ENCODE data around the gene AACS.
A peak's percentile ranks its signal among the peaks of the same experiment; 100 is the strongest.
"Not testable (repeated sequence)": the region's sequence is repeated elsewhere in the genome, so short reads cannot be mapped to it uniquely, and the experiment has no call there.

Gene AACS

GRCh38 chr12:125057708-125058107 is 7.5 kb upstream of the AACS start:
- H3K9ac ChIP-seq (ENCODE audit: low read length), result peak overlapping the region; percentile 31
- H3K4me3 ChIP-seq (ENCODE audit: low read length), result no peak overlapping the region
- H3K27me3 ChIP-seq (replicated peaks; ENCODE audit: control insufficient read depth, insufficient read depth, low read length), result no peaks in the 10 kb centered on the region
- peaks cover 17% of the 10 kb centered on the region for H3K4me1 ChIP-seq (ENCODE audit: control insufficient read depth, insufficient read depth, low read length)
- H3K36me3 ChIP-seq (ENCODE audit: control insufficient read depth, insufficient read depth, low read length, severe bottlenecking), result no peaks in the 10 kb centered on the region
- H3K9me3 ChIP-seq (ENCODE audit: control insufficient read depth, low read length), result peaks cover 5% of the 10 kb centered on the region
- no peak for DNase-seq (ENCODE audit: low read depth)

- no peak overlapping the region for H3K9ac ChIP-seq (ENCODE audit: low read length)
Observed at GRCh38 chr12:125061229-125061628, 4.0 kb upstream of the AACS start.

GRCh38 chr12:125063522-125063921 is 1.7 kb upstream of the AACS start:
- not testable (repeated sequence) for H3K27me3 ChIP-seq (replicated peaks; ENCODE audit: control insufficient read depth, insufficient read depth, low read length); H3K4me3 ChIP-seq (ENCODE audit: low read length); DNase-seq (ENCODE audit: low read depth); H3K36me3 ChIP-seq (ENCODE audit: control insufficient read depth, insufficient read depth, low read length, severe bottlenecking); H3K9ac ChIP-seq (ENCODE audit: low read length); H3K9me3 ChIP-seq (ENCODE audit: control insufficient read depth, low read length)
- H3K4me1 ChIP-seq (ENCODE audit: control insufficient read depth, insufficient read depth, low read length), result peaks cover 20% of the 10 kb centered on the region

More at GRCh38 chr12:125061229-125061628, 4.0 kb upstream of the AACS start:
- Histone ChIP-seq H3K4me3 (ENCODE audit: low read length) (no peak overlapping the region), H3K9me3 (ENCODE audit: control insufficient read depth, low read length) (peaks cover 5% of the 10 kb centered on the region), H3K27me3 (replicated peaks; ENCODE audit: control insufficient read depth, insufficient read depth, low read length) (no peaks in the 10 kb centered on the region), H3K4me1 (ENCODE audit: control insufficient read depth, insufficient read depth, low read length) (peaks cover 24% of the 10 kb centered on the region), H3K36me3 (ENCODE audit: control insufficient read depth, insufficient read depth, low read length, severe bottlenecking) (no peaks in the 10 kb centered on the region)
- DNase-seq (ENCODE audit: low read depth), result no peak

GRCh38 chr12:125064492-125064891 is 743 bp upstream of the AACS start:
- peak overlapping the region; percentile 92 for H3K4me3 ChIP-seq (ENCODE audit: low read length)

GRCh38 chr12:125065919-125066570 is 810 bp downstream of the AACS start:
- Histone ChIP-seq H3K9ac (ENCODE audit: low read length) (peak overlapping the region; percentile 93), H3K4me3 (ENCODE audit: low read length) (peak overlapping the region; percentile 92), H3K36me3 (ENCODE audit: control insufficient read depth, insufficient read depth, low read length, severe bottlenecking) (peaks cover 8% of the 10 kb centered on the region), H3K4me1 (ENCODE audit: control insufficient read depth, insufficient read depth, low read length) (peaks cover 27% of the 10 kb centered on the region), H3K9me3 (ENCODE audit: control insufficient read depth, low read length) (peaks cover 4% of the 10 kb centered on the region), H3K27me3 (replicated peaks; ENCODE audit: control insufficient read depth, insufficient read depth, low read length) (no peaks in the 10 kb centered on the region)
- DNase-seq (ENCODE audit: low read depth), result no peak

More at GRCh38 chr12:125064492-125064891, 743 bp upstream of the AACS start:
- Histone ChIP-seq H3K27me3 (replicated peaks; ENCODE audit: control insufficient read depth, insufficient read depth, low read length) (no peaks in the 10 kb centered on the region), H3K9me3 (ENCODE audit: control insufficient read depth, low read length) (peaks cover 5% of the 10 kb centered on the region), H3K9ac (ENCODE audit: low read length) (peak overlapping the region; percentile 75), H3K36me3 (ENCODE audit: control insufficient read depth, insufficient read depth, low read length, severe bottlenecking) (peaks cover 2% of the 10 kb centered on the region), H3K4me1 (ENCODE audit: control insufficient read depth, insufficient read depth, low read length) (peaks cover 23% of the 10 kb centered on the region)
- no peak for DNase-seq (ENCODE audit: low read depth)

GRCh38 chr12:125068391-125068790 is 3.2 kb downstream of the AACS start:
- DNase-seq (ENCODE audit: low read depth), result no peak
- H3K4me3 ChIP-seq (ENCODE audit: low read length), result no peak overlapping the region
- H3K36me3 ChIP-seq (ENCODE audit: control insufficient read depth, insufficient read depth, low read length, severe bottlenecking), result peaks cover 14% of the 10 kb centered on the region
- no peaks in the 10 kb centered on the region for H3K9me3 ChIP-seq (ENCODE audit: control insufficient read depth, low read length)
- H3K27me3 ChIP-seq (replicated peaks; ENCODE audit: control insufficient read depth, insufficient read depth, low read length), result no peaks in the 10 kb centered on the region
- peaks cover 27% of the 10 kb centered on the region for H3K4me1 ChIP-seq (ENCODE audit: control insufficient read depth, insufficient read depth, low read length)
- no peak overlapping the region for H3K9ac ChIP-seq (ENCODE audit: low read length)

- Histone ChIP-seq H3K9me3 (ENCODE audit: control insufficient read depth, low read length) (no peaks in the 10 kb centered on the region), H3K4me1 (ENCODE audit: control insufficient read depth, insufficient read depth, low read length) (peaks cover 26% of the 10 kb centered on the region), H3K36me3 (ENCODE audit: control insufficient read depth, insufficient read depth, low read length, severe bottlenecking) (peaks cover 21% of the 10 kb centered on the region), H3K27me3 (replicated peaks; ENCODE audit: control insufficient read depth, insufficient read depth, low read length) (no peaks in the 10 kb centered on the region), H3K9ac (ENCODE audit: low read length) (no peak overlapping the region), H3K4me3 (ENCODE audit: low read length) (no peak overlapping the region)
- DNase-seq (ENCODE audit: low read depth), result no peak
Observed at GRCh38 chr12:125069616-125070015, 4.4 kb downstream of the AACS start.

GRCh38 chr12:125070112-125070511 is 4.9 kb downstream of the AACS start:
- no peak overlapping the region for H3K4me3 ChIP-seq (ENCODE audit: low read length)
- no peaks in the 10 kb centered on the region for H3K27me3 ChIP-seq (replicated peaks; ENCODE audit: control insufficient read depth, insufficient read depth, low read length)
- H3K9me3 ChIP-seq (ENCODE audit: control insufficient read depth, low read length), result no peaks in the 10 kb centered on the region
- peaks cover 21% of the 10 kb centered on the region for H3K36me3 ChIP-seq (ENCODE audit: control insufficient read depth, insufficient read depth, low read length, severe bottlenecking)
- peaks cover 22% of the 10 kb centered on the region for H3K4me1 ChIP-seq (ENCODE audit: control insufficient read depth, insufficient read depth, low read length)
- no peak for DNase-seq (ENCODE audit: low read depth)
- H3K9ac ChIP-seq (ENCODE audit: low read length), result no peak overlapping the region

GRCh38 chr12:125070661-125071390 is 5.6 kb downstream of the AACS start:
- Histone ChIP-seq H3K36me3 (ENCODE audit: control insufficient read depth, insufficient read depth, low read length, severe bottlenecking) (peaks cover 21% of the 10 kb centered on the region), H3K9ac (ENCODE audit: low read length) (no peak overlapping the region), H3K9me3 (ENCODE audit: control insufficient read depth, low read length) (no peaks in the 10 kb centered on the region), H3K4me1 (ENCODE audit: control insufficient read depth, insufficient read depth, low read length) (peaks cover 20% of the 10 kb centered on the region), H3K4me3 (ENCODE audit: low read length) (no peak overlapping the region), H3K27me3 (replicated peaks; ENCODE audit: control insufficient read depth, insufficient read depth, low read length) (no peaks in the 10 kb centered on the region)
- DNase-seq (ENCODE audit: low read depth), result no peak

GRCh38 chr12:125071456-125071855 is 6.2 kb downstream of the AACS start:
- no peak for DNase-seq (ENCODE audit: low read depth)
- no peak overlapping the region for H3K4me3 ChIP-seq (ENCODE audit: low read length)
- peaks cover 27% of the 10 kb centered on the region for H3K36me3 ChIP-seq (ENCODE audit: control insufficient read depth, insufficient read depth, low read length, severe bottlenecking)
- no peaks in the 10 kb centered on the region for H3K27me3 ChIP-seq (replicated peaks; ENCODE audit: control insufficient read depth, insufficient read depth, low read length)
- H3K9ac ChIP-seq (ENCODE audit: low read length), result no peak overlapping the region
- H3K4me1 ChIP-seq (ENCODE audit: control insufficient read depth, insufficient read depth, low read length), result peaks cover 16% of the 10 kb centered on the region
- no peaks in the 10 kb centered on the region for H3K9me3 ChIP-seq (ENCODE audit: control insufficient read depth, low read length)

GRCh38 chr12:125072496-125072895 is 7.3 kb downstream of the AACS start:
- H3K27me3 ChIP-seq (replicated peaks; ENCODE audit: control insufficient read depth, insufficient read depth, low read length), result no peaks in the 10 kb centered on the region
- DNase-seq (ENCODE audit: low read depth), result no peak
- peaks cover 38% of the 10 kb centered on the region for H3K36me3 ChIP-seq (ENCODE audit: control insufficient read depth, insufficient read depth, low read length, severe bottlenecking)

More at GRCh38 chr12:125072496-125072895, 7.3 kb downstream of the AACS start:
- no peak overlapping the region for H3K4me3 ChIP-seq (ENCODE audit: low read length)
- H3K9ac ChIP-seq (ENCODE audit: low read length), result no peak overlapping the region
- H3K9me3 ChIP-seq (ENCODE audit: control insufficient read depth, low read length), result no peaks in the 10 kb centered on the region
- peaks cover 8% of the 10 kb centered on the region for H3K4me1 ChIP-seq (ENCODE audit: control insufficient read depth, insufficient read depth, low read length)
